NAMALWA (cell line): Measurements from ENCODE around the gene ABHD11.
"Not testable (repeated sequence)": the region's sequence is repeated elsewhere in the genome, so short reads cannot be mapped to it uniquely, and the experiment has no call there.

Experiments used
- DNase-seq: peaks from one replicate; pipeline ENCODE4 v3.0.0-alpha.2; 2015; ENCODE audit warnings: low spot score

Gene ABHD11

GRCh38 chr7:73738612-73739386 lies at the start of gene ABHD11:
Gene ABHD11 (minus strand): TSS chr7:73738802. CDS start chr7:73738770, 32 bp downstream.
- DNase-seq, result peak; percentile 98

GRCh38 chr7:73787786-73788048 lies 49.1 kb upstream of the ABHD11 start:
- not testable (repeated sequence) for DNase-seq

- DNase-seq, result no peak
Measured at GRCh38 chr7:73786588-73786987, 48.0 kb upstream of the ABHD11 start.

GRCh38 chr7:73779517-73779916 lies 40.9 kb upstream of the ABHD11 start:
- no peak for DNase-seq

GRCh38 chr7:73778801-73779389 lies 40.3 kb upstream of the ABHD11 start:
- DNase-seq, result no peak

- DNase-seq, result no peak
Measured at GRCh38 chr7:73774923-73775322, 36.3 kb upstream of the ABHD11 start.

- DNase-seq, result no peak
Measured at GRCh38 chr7:73773700-73774517, 35.3 kb upstream of the ABHD11 start.

- no peak for DNase-seq
Measured at GRCh38 chr7:73770860-73771670, 32.5 kb upstream of the ABHD11 start.

- DNase-seq, result no peak
Measured at GRCh38 chr7:73770002-73770859, 31.6 kb upstream of the ABHD11 start, which contains the start of gene CLDN3. Gene CLDN3 (minus strand): TSS chr7:73770270. CDS start chr7:73770049, 221 bp downstream.

GRCh38 chr7:73769481-73770001 lies 30.9 kb upstream of the ABHD11 start:
- DNase-seq, result no peak

- no peak for DNase-seq
Measured at GRCh38 chr7:73768641-73769480, 30.3 kb upstream of the ABHD11 start.

GRCh38 chr7:73766556-73767229 lies 28.1 kb upstream of the ABHD11 start:
- DNase-seq, result no peak

GRCh38 chr7:73762659-73762999 lies 24.0 kb upstream of the ABHD11 start:
- no peak for DNase-seq

GRCh38 chr7:73761854-73762658 lies 23.5 kb upstream of the ABHD11 start:
- DNase-seq, result no peak

GRCh38 chr7:73758581-73759138 lies 20.1 kb upstream of the ABHD11 start:
- DNase-seq, result no peak

- no peak for DNase-seq
Measured at GRCh38 chr7:73749931-73750776, 11.6 kb upstream of the ABHD11 start.

GRCh38 chr7:73746378-73746777 lies 7.8 kb upstream of the ABHD11 start:
- DNase-seq, result no peak
